PC-9 (cell line): Measurements from ENCODE around the gene MCOLN1. TPM values are rescaled to one million over a fixed set of nuclear protein-coding genes. Genes with fewer than 3 reads are reported as not detected.
A peak's percentile ranks its signal among the peaks of the same experiment; 100 is the strongest.

Source experiments
- BruUV-seq: library from RNA; stranded (reverse); fragments of 400-500 nt; replicated peaks from 2 replicates; lab custom pipeline; 2021; lab: Mats Ljungman, UMichigan
- CTCF ChIA-PET: fragments of 300-600 bp; sonication (Branson Sonifier 250); formaldehyde crosslinking; loops from one replicate; lab custom pipeline; 2022; ENCODE audit warnings: antibody characterized with exemption; lab: Charles Lee
- POLR2A ChIA-PET: fragments of 300-600 bp; sonication (Branson Sonifier 250); formaldehyde crosslinking; loops from one replicate; lab custom pipeline; 2022; ENCODE audit warnings: antibody characterized with exemption; ENCODE audit not compliant: unreplicated experiment; lab: Charles Lee
- DNase-seq, 2 experiments: peaks; one replicate each; pipeline versions ENCODE4 v3.0.0 to v3.0.0-alpha.2; 2015 to 2022; ENCODE audit warnings: mixed read lengths in 1 of 2
- H2AFZ ChIP-seq: fragments of 200-600 bp; sonication (generic); 2 replicates; pipeline ENCODE4 v1.8.1; 2017; ENCODE audit warnings: antibody characterized with exemption
- H3F3A ChIP-seq: fragments of 200-600 bp; sonication (generic); 2 replicates; pipeline ENCODE4 v1.8.1; 2017; ENCODE audit warnings: antibody characterized with exemption, mild to moderate bottlenecking, low read depth; ENCODE audit not compliant: insufficient read depth
- H3K27ac ChIP-seq: fragments of 200-600 bp; sonication (generic); 2 replicates; pipeline ENCODE4 v1.6.1; 2016; ENCODE audit warnings: mixed run types
- H3K27me3 ChIP-seq: fragments of 200-600 bp; sonication (generic); 2 replicates; pipeline ENCODE4 v1.6.1; 2016; ENCODE audit warnings: low read depth, mixed run types; ENCODE audit not compliant: insufficient read depth
- H3K36me3 ChIP-seq: fragments of 200-600 bp; sonication (generic); 2 replicates; pipeline ENCODE4 v1.6.1; 2016; ENCODE audit warnings: low read depth, mixed run types
- H3K4me1 ChIP-seq: fragments of 200-600 bp; sonication (generic); replicated peaks from 2 replicates; pipeline ENCODE4 v1.6.1; 2016; ENCODE audit warnings: mixed run types; ENCODE audit not compliant: insufficient read depth
- H3K4me2 ChIP-seq: fragments of 200-600 bp; sonication (generic); 2 replicates; pipeline ENCODE4 v1.6.1; 2017; ENCODE audit warnings: mixed run types
- H3K4me3 ChIP-seq: fragments of 200-600 bp; sonication (generic); 2 replicates; pipeline ENCODE4 v1.6.1; 2016; ENCODE audit warnings: mixed run types
- H3K79me2 ChIP-seq: fragments of 200-600 bp; sonication (generic); 2 replicates; pipeline ENCODE4 v1.6.1; 2017; ENCODE audit warnings: low read depth, mixed run types
- H3K9me2 ChIP-seq: fragments of 200-600 bp; sonication (generic); 2 replicates; pipeline ENCODE4 v1.8.1; 2017; ENCODE audit warnings: mild to moderate bottlenecking; ENCODE audit not compliant: insufficient read depth
- H3K9me3 ChIP-seq: fragments of 200-600 bp; sonication (generic); 2 replicates; pipeline ENCODE4 v1.8.1; 2016; ENCODE audit warnings: low read depth; ENCODE audit not compliant: insufficient read depth
- H4K20me1 ChIP-seq: fragments of 200-600 bp; sonication (generic); 2 replicates; pipeline ENCODE4 v1.8.1; 2017; ENCODE audit not compliant: insufficient read depth
- EZH2 ChIP-seq: fragments of 200-600 bp; sonication (generic); IDR thresholded peaks from 2 replicates; pipeline ENCODE4 v1.8.0; 2017; ENCODE audit warnings: antibody characterized with exemption, low read depth
- intact Hi-C: fragments of 100-400 bp; cut with micrococcal nuclease; formaldehyde crosslinking; loops from one replicate; pipeline ENCODE4 v1.10.0; 2022; ENCODE audit not compliant: unreplicated experiment
- total RNA-seq: library from RNA; stranded (reverse); gene quantifications from 2 replicates; pipeline ENCODE4 v1.2.3, GENCODE V29; 2021
- TF ChIP-seq, protein P1 (sequence below): fragments of 200-600 bp; sonication (generic); conservative IDR thresholded peaks from 2 replicates; pipeline ENCODE4 v1.6.1; 2017; ENCODE audit warnings: mixed run types, antibody characterized with exemption, mild to moderate bottlenecking, moderate library complexity

The MCOLN1 gene
- total RNA-seq, 1 experiment from 2014 or later, result 16.0 TPM

DNA sequence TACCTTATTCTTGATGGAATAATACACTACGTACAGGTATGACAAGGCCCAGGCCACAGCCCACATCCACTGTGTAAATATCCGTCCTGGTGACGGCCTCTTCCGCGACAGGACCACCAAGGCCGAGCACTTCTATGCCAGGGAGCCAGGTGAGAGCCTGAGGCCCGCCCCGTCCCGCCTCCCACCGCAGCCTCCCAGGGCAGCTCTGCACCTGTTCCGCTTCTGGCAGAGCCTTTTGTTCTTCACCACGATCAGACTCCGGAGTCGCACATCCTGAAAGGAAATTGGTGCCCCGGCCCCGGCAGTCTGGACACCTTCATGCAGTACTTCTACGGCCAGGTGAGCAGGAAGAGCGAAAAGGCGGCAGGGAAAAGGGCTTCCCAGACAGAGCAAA is 17.1 kb upstream of the MCOLN1 start:
- intact Hi-C loops, result loop anchor here (5.0 kb wide), 1 partner anchor 108 kb away; no protein-coding TSS in a partner anchor
- no peaks in the 10 kb centered on the region for H3K36me3 ChIP-seq
- H3K27ac ChIP-seq, result peak overlapping the region; percentile 22
- H4K20me1 ChIP-seq, result no peaks in the 10 kb centered on the region
- peak overlapping the region; percentile 96 for H3K4me2 ChIP-seq
- H3K27me3 ChIP-seq, result no peaks in the 10 kb centered on the region
- H3K79me2 ChIP-seq, result no peaks in the 10 kb centered on the region
- DNase-seq, result peak in 1 of 2 experiments; percentile 34
- H3K9me3 ChIP-seq, result no peaks in the 10 kb centered on the region
- TF ChIP-seq, protein P1, sequence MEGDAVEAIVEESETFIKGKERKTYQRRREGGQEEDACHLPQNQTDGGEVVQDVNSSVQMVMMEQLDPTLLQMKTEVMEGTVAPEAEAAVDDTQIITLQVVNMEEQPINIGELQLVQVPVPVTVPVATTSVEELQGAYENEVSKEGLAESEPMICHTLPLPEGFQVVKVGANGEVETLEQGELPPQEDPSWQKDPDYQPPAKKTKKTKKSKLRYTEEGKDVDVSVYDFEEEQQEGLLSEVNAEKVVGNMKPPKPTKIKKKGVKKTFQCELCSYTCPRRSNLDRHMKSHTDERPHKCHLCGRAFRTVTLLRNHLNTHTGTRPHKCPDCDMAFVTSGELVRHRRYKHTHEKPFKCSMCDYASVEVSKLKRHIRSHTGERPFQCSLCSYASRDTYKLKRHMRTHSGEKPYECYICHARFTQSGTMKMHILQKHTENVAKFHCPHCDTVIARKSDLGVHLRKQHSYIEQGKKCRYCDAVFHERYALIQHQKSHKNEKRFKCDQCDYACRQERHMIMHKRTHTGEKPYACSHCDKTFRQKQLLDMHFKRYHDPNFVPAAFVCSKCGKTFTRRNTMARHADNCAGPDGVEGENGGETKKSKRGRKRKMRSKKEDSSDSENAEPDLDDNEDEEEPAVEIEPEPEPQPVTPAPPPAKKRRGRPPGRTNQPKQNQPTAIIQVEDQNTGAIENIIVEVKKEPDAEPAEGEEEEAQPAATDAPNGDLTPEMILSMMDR, result no peak
- TF ChIP-seq EZH2, result no peak
- H2AFZ ChIP-seq, result peak overlapping the region; percentile 93
- H3K4me1 ChIP-seq, result peaks cover 30% of the 10 kb centered on the region
- H3F3A ChIP-seq, result peaks cover 17% of the 10 kb centered on the region
- ChIA-PET POLR2A (no interaction called here), CTCF (no interaction called here)
- no TSS peak for BruUV-seq
- no peaks in the 10 kb centered on the region for H3K9me2 ChIP-seq
- H3K4me3 ChIP-seq, result peak overlapping the region; percentile 67

DNA sequence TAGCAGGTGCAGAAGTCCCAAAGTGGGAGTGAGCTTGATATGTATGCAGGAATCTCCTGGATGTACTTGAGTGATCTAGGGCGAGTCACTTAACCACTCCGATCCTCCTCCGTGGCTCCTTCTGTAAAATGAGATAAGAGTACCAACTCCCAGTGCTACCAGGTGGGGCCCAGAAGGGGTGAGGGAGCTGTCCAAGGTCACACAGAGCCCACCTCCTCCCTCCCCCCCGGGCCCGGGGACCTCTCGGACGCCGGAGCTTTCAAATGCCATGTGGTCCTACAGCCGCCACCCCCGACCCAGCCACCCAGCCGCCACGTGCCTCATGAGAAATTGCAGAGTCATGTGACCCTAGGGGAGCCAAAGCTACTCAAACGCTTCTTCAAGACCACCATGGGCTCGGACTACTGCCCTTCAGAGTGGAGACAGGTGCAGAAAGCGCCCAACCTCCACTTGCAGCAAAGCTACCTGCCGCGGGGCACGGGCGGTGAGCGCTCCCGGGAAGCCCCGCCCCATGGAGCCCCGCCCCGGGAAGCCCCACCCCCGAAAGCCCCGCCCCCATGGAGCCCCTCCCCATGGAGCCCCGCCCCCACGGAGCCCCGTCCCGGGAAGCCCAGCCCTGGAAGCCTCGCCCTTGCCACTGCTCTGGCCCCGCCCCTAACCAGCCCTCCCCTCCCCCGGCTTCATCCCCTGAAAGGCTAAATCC is 16.6 kb upstream of the MCOLN1 start:
- peak overlapping the region; percentile 22 for H3K27ac ChIP-seq
- H3K4me3 ChIP-seq, result peak overlapping the region; percentile 67
- peak overlapping the region; percentile 96 for H3K4me2 ChIP-seq
- peaks cover 25% of the 10 kb centered on the region for H3K4me1 ChIP-seq
- POLR2A ChIA-PET, result interaction anchor here (0.6 kb wide), 2 partner anchors 113 to 815 kb away, joined by 5 to 22 read pairs; partner anchors contain the start of genes NDUFA7 and RPS28
- DNase-seq, result no peak
- H4K20me1 ChIP-seq, result no peaks in the 10 kb centered on the region
- no peaks in the 10 kb centered on the region for H3K9me3 ChIP-seq
- H3K27me3 ChIP-seq, result no peaks in the 10 kb centered on the region
- peak overlapping the region; percentile 93 for H2AFZ ChIP-seq
- TSS peak; percentile 85 for BruUV-seq
- intact Hi-C loops, result loop anchor here (5.0 kb wide), 1 partner anchor 109 kb away; no protein-coding TSS in a partner anchor
- no peaks in the 10 kb centered on the region for H3K36me3 ChIP-seq
- H3K9me2 ChIP-seq, result no peaks in the 10 kb centered on the region
- CTCF ChIA-PET, result interaction anchor here (0.5 to 0.6 kb wide), 2 partner anchors 295 to 412 kb away, joined by 3 to 7 read pairs; no protein-coding TSS in a partner anchor
- H3F3A ChIP-seq, result peaks cover 17% of the 10 kb centered on the region
- no peaks in the 10 kb centered on the region for H3K79me2 ChIP-seq
- TF ChIP-seq, protein P1, result no peak
- TF ChIP-seq EZH2, result no peak

DNA sequence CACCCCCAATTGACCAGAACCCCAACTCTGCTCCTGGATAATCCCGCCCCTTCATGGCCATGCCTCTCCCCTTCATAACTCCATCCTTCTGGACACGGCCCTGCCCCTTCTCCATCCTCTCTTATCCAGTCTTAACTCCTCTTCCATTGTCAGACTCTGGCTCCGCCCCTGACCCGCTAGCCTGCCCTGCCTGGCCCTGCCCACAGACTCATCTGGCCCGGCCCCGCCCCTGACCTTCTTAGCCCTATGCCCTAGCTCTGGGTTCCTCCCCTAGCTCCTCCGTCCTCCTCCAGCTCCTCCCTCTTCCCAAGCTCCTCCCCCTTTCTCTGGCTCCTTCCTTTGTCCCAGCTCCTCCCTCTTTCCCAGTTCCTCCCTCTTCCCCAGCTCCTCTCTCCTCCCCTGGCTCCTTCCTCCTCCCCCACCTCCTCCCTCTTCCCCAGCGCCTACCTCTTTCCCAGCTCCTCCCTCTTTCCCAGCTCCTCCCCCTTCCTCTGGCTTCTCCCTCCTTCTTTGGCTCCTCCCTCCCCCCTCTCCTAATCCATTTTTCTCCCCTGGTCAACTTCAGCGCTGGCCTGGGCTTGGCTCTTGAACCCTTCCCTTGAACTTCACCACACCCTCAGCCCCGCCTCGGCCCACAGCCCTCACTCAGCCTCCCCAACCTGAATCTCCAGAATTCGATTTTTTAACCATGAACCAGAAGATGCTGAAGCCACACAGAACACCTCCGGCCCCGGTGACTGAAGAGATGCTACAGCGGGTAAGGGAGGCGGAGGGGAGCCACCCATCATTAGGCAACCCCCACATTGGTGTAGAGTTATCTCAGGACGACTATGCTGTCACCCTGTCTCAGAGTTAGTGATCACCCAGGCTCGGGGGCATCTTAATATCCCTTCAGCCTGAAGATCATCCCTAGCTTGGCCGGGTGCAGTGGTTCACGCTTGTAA is 15.8 kb upstream of the MCOLN1 start:
- no TSS peak for BruUV-seq
- H3K9me2 ChIP-seq, result no peaks in the 10 kb centered on the region
- no peak overlapping the region for H3K27ac ChIP-seq
- H3K79me2 ChIP-seq, result no peaks in the 10 kb centered on the region
- H3K4me2 ChIP-seq, result peak overlapping the region; percentile 55
- ChIA-PET CTCF (interaction anchor here (0.5 to 0.6 kb wide), 4 partner anchors 114 to 498 kb away, joined by 3 to 19 read pairs (median 6); no protein-coding TSS in a partner anchor), POLR2A (interaction anchor here (0.6 to 0.7 kb wide), 5 partner anchors 48 to 815 kb away, joined by 4 to 22 read pairs (median 5); partner anchors contain the start of genes NDUFA7 and RPS28)
- H2AFZ ChIP-seq, result no peak overlapping the region
- H4K20me1 ChIP-seq, result no peaks in the 10 kb centered on the region
- H3K4me3 ChIP-seq, result no peak overlapping the region; the same call in 1 of the 2 replicates
- intact Hi-C loops, result loop anchor here (5.0 kb wide), 1 partner anchor 109 kb away; no protein-coding TSS in a partner anchor
- H3K36me3 ChIP-seq, result no peaks in the 10 kb centered on the region
- peaks cover 24% of the 10 kb centered on the region for H3K4me1 ChIP-seq
- no peaks in the 10 kb centered on the region for H3K27me3 ChIP-seq
- H3K9me3 ChIP-seq, result no peaks in the 10 kb centered on the region
- peaks cover 17% of the 10 kb centered on the region for H3F3A ChIP-seq
- TF ChIP-seq, protein P1, result no peak
- TF ChIP-seq EZH2, result no peak
- peak; percentile 98 for DNase-seq
